RWPE1 (cell line): ENCODE results near the gene CA9.

Source experiments
- CTCF ChIA-PET: fragments of 350-600 bp; sonication (Branson Sonifier 250); formaldehyde crosslinking; extraction: SDS; loops from one replicate; lab custom pipeline; 2021; lab: Yijun Ruan, JAX
- POLR2A ChIA-PET: fragments of 400-600 bp; formaldehyde crosslinking; extraction: SDS; loops from one replicate; lab custom pipeline; 2020; ENCODE audit warnings: antibody characterized with exemption; ENCODE audit not compliant: low non-redundant PET; lab: Yijun Ruan, JAX
- DNase-seq: peaks from one replicate; pipeline ENCODE4 v3.0.0; 2012; ENCODE audit warnings: low spot score
- H3K27ac ChIP-seq: fragments of 450-650 bp; 2 replicates; pipeline ENCODE4 v1.5.1; 2017
- TF ChIP-seq, protein P1 (sequence below): fragments of 450-650 bp; conservative IDR thresholded peaks from 2 replicates; pipeline ENCODE4 v1.5.1; 2017; ENCODE audit warnings: low read depth, mild to moderate bottlenecking

The CA9 gene

DNA sequence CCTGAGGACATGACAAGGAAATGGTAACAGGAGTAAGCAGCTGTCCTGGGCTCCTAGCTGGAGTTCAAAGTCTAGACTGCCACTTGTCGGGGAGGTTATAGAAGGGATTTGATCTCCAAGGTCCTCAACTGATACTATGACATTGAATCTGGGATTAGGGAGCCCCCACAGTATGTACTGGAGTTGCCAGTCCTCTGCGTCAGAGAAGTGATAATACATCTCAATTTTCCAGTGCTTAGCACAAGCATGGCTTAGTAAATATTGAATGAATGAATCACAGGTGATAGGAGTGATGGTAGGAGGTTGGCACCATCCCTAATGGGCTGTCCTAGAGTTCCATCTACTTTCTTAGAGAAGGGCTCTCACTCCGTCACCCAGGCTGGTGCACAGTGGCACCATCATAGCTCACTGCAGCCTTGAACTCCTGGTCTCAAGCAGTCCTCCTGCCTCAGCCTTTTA is 22.2 kb downstream of the CA9 start:
- peak overlapping the region; percentile 45 for H3K27ac ChIP-seq
- TF ChIP-seq, protein P1, sequence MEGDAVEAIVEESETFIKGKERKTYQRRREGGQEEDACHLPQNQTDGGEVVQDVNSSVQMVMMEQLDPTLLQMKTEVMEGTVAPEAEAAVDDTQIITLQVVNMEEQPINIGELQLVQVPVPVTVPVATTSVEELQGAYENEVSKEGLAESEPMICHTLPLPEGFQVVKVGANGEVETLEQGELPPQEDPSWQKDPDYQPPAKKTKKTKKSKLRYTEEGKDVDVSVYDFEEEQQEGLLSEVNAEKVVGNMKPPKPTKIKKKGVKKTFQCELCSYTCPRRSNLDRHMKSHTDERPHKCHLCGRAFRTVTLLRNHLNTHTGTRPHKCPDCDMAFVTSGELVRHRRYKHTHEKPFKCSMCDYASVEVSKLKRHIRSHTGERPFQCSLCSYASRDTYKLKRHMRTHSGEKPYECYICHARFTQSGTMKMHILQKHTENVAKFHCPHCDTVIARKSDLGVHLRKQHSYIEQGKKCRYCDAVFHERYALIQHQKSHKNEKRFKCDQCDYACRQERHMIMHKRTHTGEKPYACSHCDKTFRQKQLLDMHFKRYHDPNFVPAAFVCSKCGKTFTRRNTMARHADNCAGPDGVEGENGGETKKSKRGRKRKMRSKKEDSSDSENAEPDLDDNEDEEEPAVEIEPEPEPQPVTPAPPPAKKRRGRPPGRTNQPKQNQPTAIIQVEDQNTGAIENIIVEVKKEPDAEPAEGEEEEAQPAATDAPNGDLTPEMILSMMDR, result no peak
- no peak for DNase-seq
- POLR2A ChIA-PET, result no interaction called here
- CTCF ChIA-PET, result interaction anchor here (0.7 to 2.5 kb wide), 16 partner anchors 10 to 87 kb away, joined by 3 to 11 read pairs (median 6); partner anchors contain the start of genes ARHGEF39, CA9, CCDC107 and RMRP

DNA sequence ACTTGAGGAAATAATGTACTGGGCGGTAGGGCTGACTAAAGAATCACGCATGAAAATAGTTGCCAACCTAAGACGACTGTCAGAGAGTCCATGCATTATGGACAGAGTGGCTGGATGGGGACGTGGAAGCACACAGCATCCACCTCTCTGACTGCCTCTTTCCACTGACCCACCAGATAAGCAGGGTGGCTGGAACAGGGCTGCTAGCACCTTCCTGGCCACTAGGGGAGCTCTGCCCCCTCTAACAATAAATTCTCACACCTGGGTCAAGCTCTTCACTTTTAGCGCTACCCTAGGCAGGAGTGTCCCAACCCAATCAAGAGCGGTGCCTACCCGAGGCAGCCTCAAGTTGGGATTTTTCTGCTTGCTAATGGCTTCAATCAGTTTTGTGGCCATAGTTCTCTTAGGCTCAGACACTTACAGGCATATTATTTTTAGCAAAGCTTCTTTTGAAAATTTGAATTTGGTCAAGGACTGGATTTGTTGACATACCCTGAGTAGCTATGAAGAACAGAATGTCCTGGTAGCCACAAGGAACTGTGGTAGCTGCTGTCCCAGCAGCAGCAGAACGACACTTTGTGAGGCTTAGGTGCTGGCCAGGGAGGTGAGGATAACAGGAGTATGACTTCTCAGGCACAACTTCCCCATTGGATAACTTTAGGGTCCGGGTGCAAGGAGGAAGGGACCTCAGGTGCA is 22.9 kb downstream of the CA9 start:
- ChIA-PET CTCF (interaction anchor here (0.6 to 2.5 kb wide), 23 partner anchors 8 to 206 kb away, joined by 3 to 11 read pairs (median 6); partner anchors contain the start of genes ARHGEF39, CA9, CCDC107 and RMRP), POLR2A (no interaction called here)
- peak overlapping the region; percentile 45 for H3K27ac ChIP-seq
- TF ChIP-seq, protein P1, result peak; percentile 100
- peak; percentile 77 for DNase-seq

DNA sequence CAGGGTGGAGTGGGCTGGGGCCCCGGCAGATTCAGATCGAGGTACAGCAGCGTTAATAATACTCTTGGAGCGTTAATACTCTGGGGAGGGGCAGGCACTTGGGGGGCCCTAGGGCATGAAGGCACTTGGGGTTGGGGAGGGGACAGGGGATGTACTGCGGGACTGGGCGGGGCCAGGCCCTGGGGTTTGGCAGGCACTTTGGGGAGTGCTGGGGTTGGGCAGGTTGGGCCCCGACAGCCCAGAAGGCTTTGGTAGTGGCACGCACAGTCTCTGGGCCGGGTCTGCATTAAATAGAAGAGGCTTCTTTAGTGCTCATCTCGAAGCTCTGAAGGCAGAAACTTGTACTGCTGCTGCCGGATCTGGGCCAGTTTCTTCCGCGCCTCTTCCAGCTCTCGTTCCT is 23.8 kb downstream of the CA9 start:
- peak overlapping the region; percentile 45 for H3K27ac ChIP-seq
- TF ChIP-seq, protein P1, result no peak
- ChIA-PET POLR2A (no interaction called here), CTCF (interaction anchor here (0.7 to 2.4 kb wide), 5 partner anchors 9 to 427 kb away, joined by 3 to 10 read pairs (median 6); partner anchors contain the start of genes CCDC107 and RMRP)
- DNase-seq, result no peak

DNA sequence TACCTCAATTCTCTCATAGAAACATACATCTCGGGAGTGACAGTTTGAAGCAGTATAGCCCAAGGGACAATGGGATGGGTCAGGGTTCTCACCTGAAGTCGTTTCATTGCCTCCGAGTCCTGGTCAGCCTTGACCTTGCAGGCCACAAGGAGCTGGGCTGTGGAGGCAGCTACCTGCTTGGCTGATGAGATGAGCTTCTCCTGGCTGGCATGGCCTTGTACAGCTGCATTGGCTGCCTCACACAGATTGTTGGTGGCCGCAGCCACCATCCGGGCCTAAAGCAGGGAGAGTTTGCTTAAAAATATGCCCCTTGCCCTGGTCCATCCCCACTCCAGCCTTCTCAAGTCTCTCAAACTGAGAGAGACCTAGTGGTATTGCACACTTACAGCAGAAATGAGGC is 24.5 kb downstream of the CA9 start:
- DNase-seq, result no peak
- CTCF ChIA-PET, result interaction anchor here (0.6 to 2.4 kb wide), 5 partner anchors 30 to 1064 kb away, joined by 3 to 10 read pairs (median 4); partner anchors contain the start of genes CCDC107 and RMRP
- TF ChIP-seq, protein P1, result no peak
- H3K27ac ChIP-seq, result peak overlapping the region; percentile 45
- POLR2A ChIA-PET, result no interaction called here

DNA sequence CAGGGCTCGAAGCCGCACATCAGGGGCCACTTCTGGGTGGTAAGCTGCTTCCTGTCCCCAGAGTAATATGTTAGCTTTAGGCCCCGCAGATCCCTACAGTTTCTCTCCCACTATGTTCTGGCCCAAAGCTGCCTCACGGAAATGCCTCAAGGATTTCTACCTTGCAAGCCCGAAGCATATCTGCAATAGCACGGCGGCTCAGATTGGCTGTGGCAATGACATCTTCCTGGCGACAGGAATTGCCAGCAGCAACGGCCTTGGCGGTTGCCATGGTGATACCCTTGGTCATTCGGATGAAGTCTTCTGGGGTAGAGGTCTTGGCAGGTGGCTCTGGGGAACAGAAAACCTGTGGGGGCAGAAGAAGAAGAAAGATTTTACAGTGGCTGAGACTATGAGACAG is 26.3 kb downstream of the CA9 start:
- TF ChIP-seq, protein P1, result no peak
- ChIA-PET CTCF (no interaction called here), POLR2A (no interaction called here)
- peak overlapping the region; percentile 11; the same call in 1 of the 2 replicates for H3K27ac ChIP-seq
- DNase-seq, result no peak

DNA sequence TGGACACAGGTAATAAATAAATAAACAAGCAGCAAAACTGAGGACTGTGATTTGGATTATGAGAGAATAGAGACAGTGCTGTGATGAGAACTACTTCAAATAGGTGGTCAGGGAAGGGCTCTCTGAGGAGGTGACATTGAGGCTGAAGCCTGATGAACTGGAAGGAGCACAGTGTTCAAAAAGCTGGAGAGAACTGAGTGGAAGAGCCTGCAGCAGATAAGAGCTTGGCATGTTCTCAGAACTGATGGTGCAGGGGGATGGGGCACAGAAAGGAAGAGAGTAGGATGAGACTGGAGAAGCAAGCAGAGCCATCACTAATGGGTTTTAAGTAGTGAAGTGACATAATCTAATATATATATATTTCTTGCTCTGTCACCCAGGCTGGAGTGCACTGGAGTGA is 27.2 kb downstream of the CA9 start:
- TF ChIP-seq, protein P1, result no peak
- CTCF ChIA-PET, result interaction anchor here (0.6 kb wide), 1 partner anchor 181 kb away, joined by 3 read pairs; no protein-coding TSS in a partner anchor
- POLR2A ChIA-PET, result no interaction called here
- H3K27ac ChIP-seq, result no peak overlapping the region
- no peak for DNase-seq
